GM23338 (cell line): ENCODE measurements around the gene ZBTB39. TPM values are rescaled to one million over a fixed set of nuclear protein-coding genes. Genes with fewer than 3 reads are reported as not detected.

Experiments used
- ATAC-seq: fragments of 200-7000 bp; cut with Tn5 transposase; 3 replicates; pipeline ENCODE4 v1.9.1; 2020
- DNase-seq: peaks from one replicate; pipeline ENCODE4 v3.0.0-alpha.2; 2015; ENCODE audit warnings: low spot score
- H2AFZ ChIP-seq: fragments of 200-600 bp; sonication (generic); 2 replicates; pipeline ENCODE4 v1.8.0; 2016; ENCODE audit warnings: antibody characterized with exemption, mild to moderate bottlenecking, moderate library complexity
- H3F3A ChIP-seq: fragments of 200-600 bp; sonication (generic); replicated peaks from 2 replicates; pipeline ENCODE4 v1.8.0; 2017; ENCODE audit warnings: antibody characterized with exemption, mixed run types, low read depth
- H3K27ac ChIP-seq: fragments of 200-600 bp; sonication (generic); 2 replicates; pipeline ENCODE4 v1.6.1; 2016; ENCODE audit warnings: low read depth
- H3K27me3 ChIP-seq: fragments of 200-600 bp; sonication (generic); 2 replicates; pipeline ENCODE4 v1.8.0; 2016; ENCODE audit warnings: mild to moderate bottlenecking, mixed run types, moderate library complexity; ENCODE audit not compliant: insufficient read depth
- H3K36me3 ChIP-seq: fragments of 200-600 bp; sonication (generic); 2 replicates; pipeline ENCODE4 v1.8.0; 2016; ENCODE audit warnings: mild to moderate bottlenecking; ENCODE audit not compliant: insufficient read depth
- H3K4me1 ChIP-seq: fragments of 200-600 bp; sonication (generic); 2 replicates; pipeline ENCODE4 v1.8.0; 2016; ENCODE audit warnings: mild to moderate bottlenecking, moderate library complexity; ENCODE audit not compliant: insufficient read depth
- H3K4me2 ChIP-seq: fragments of 200-600 bp; sonication (generic); 2 replicates; pipeline ENCODE4 v1.7.1; 2017; ENCODE audit warnings: mixed run types
- H3K4me3 ChIP-seq: fragments of 200-600 bp; sonication (generic); 2 replicates; pipeline ENCODE4 v1.6.1; 2016; ENCODE audit warnings: mixed run types
- H3K79me2 ChIP-seq: fragments of 200-600 bp; sonication (generic); replicated peaks from 2 replicates; pipeline ENCODE4 v1.8.0; 2017; ENCODE audit warnings: mild to moderate bottlenecking; ENCODE audit not compliant: insufficient read depth
- H3K9me2 ChIP-seq: fragments of 200-600 bp; sonication (generic); 2 replicates; pipeline ENCODE4 v1.8.0; 2017; ENCODE audit not compliant: insufficient read depth
- H4K20me1 ChIP-seq: fragments of 200-600 bp; sonication (generic); replicated peaks from 2 replicates; pipeline ENCODE4 v1.8.0; 2017; ENCODE audit warnings: mild to moderate bottlenecking; ENCODE audit not compliant: insufficient read depth
- H3K27ac Mint-ChIP-seq: 2 replicates; pipeline ENCODE4 v1.8.0; 2020; ENCODE audit warnings: inconsistent platforms, mild to moderate bottlenecking, moderate library complexity, mixed read lengths
- H3K27me3 Mint-ChIP-seq: 3 replicates; pipeline ENCODE4 v1.8.0; 2022; ENCODE audit warnings: low read depth, mild to moderate bottlenecking, moderate library complexity, mixed read lengths, inconsistent platforms; ENCODE audit not compliant: insufficient read depth, poor library complexity
- H3K36me3 Mint-ChIP-seq: 3 replicates; pipeline ENCODE4 v1.8.0; 2021; ENCODE audit warnings: low read depth, mild to moderate bottlenecking, inconsistent platforms, moderate library complexity, mixed read lengths
- H3K4me1 Mint-ChIP-seq: 3 replicates; pipeline ENCODE4 v1.8.0; 2020; ENCODE audit warnings: mild to moderate bottlenecking, inconsistent platforms, mixed read lengths
- H3K4me3 Mint-ChIP-seq: 3 replicates; pipeline ENCODE4 v1.8.0; 2021; ENCODE audit warnings: moderate library complexity, mild to moderate bottlenecking, inconsistent platforms, mixed read lengths
- H3K9me3 Mint-ChIP-seq: 3 replicates; pipeline ENCODE4 v1.8.0; 2020; ENCODE audit warnings: moderate library complexity, mild to moderate bottlenecking, inconsistent platforms, mixed read lengths
- CREB1 ChIP-seq: fragments of 250-450 bp; sonication (Bioruptor Pico); IDR thresholded peaks from 2 replicates; pipeline ENCODE4 v1.5.0; 2020; ENCODE audit warnings: low read depth, mild to moderate bottlenecking, moderate library complexity
- CTCF ChIP-seq, 2 experiments: fragments of 200-600 bp in 1 of 2; sonication (generic) in 1 of 2; conservative IDR thresholded peaks; 2 replicates each; pipeline versions ENCODE4 v1.5.1 to v1.6.1; 2016 to 2017; ENCODE audit warnings: antibody characterized with exemption in 2 of 2, low read depth in 2 of 2, mild to moderate bottlenecking in 2 of 2, moderate library complexity in 1 of 2
- EZH2 ChIP-seq: fragments of 200-600 bp; sonication (generic); IDR thresholded peaks from one replicate; pipeline ENCODE4 v1.8.0; 2017; ENCODE audit warnings: antibody characterized with exemption, mild to moderate bottlenecking, low read depth; ENCODE audit not compliant: unreplicated experiment
- EZH2phosphoT487 ChIP-seq: fragments of 200-600 bp; sonication (generic); IDR thresholded peaks from one replicate; pipeline ENCODE4 v1.8.1; 2018; ENCODE audit warnings: antibody characterized with exemption; ENCODE audit not compliant: unreplicated experiment
- JUNB ChIP-seq: IDR thresholded peaks from one replicate; pipeline ENCODE4 v1.6.1; 2016; ENCODE audit warnings: antibody characterized with exemption; ENCODE audit not compliant: unreplicated experiment
- NANOG ChIP-seq: IDR thresholded peaks from 2 replicates; pipeline ENCODE4 v1.6.1; 2016; ENCODE audit warnings: antibody characterized with exemption, borderline replicate concordance
- POLR2AphosphoS5 ChIP-seq: IDR thresholded peaks from 2 replicates; pipeline ENCODE4 v1.6.1; 2016; ENCODE audit warnings: antibody characterized with exemption, low read depth
- STAT1 ChIP-seq: IDR thresholded peaks from one replicate; pipeline ENCODE4 v1.6.1; 2016; ENCODE audit warnings: antibody characterized with exemption; ENCODE audit not compliant: unreplicated experiment
- ZNF114 ChIP-seq: fragments of 250-450 bp; sonication (Bioruptor Pico); IDR thresholded peaks from 2 replicates; pipeline ENCODE4 v1.5.0; 2020; ENCODE audit warnings: mild to moderate bottlenecking, moderate library complexity
- ZNF331 ChIP-seq: fragments of 250-450 bp; sonication (Bioruptor Pico); IDR thresholded peaks from 2 replicates; pipeline ENCODE4 v1.5.0; 2020; ENCODE audit warnings: low read depth, mild to moderate bottlenecking, moderate library complexity
- polyA plus RNA-seq: library from polyadenylated mRNA; unstranded; fragments of >200 nt; fragmentation: Nextera tagmentation; extraction: Ambion mirVana; gene quantifications from 2 replicates; pipeline ENCODE4 v1.2.1, GENCODE V29; 2016
- total RNA-seq: library from RNA; depleted of rRNA; stranded (reverse); fragments of >200 nt; shearing (Covaris generic); gene quantifications from 2 replicates; pipeline ENCODE4 v1.2.3, GENCODE V29; 2014
- TF ChIP-seq, protein P1 (sequence below): IDR thresholded peaks from one replicate; pipeline ENCODE4 v1.6.1; 2018; ENCODE audit warnings: antibody characterized with exemption; ENCODE audit not compliant: unreplicated experiment
- TF ChIP-seq, protein P2 (sequence below): IDR thresholded peaks from 2 replicates; pipeline ENCODE4 v1.6.1; 2016; ENCODE audit warnings: antibody characterized with exemption
- TF ChIP-seq, protein P3 (sequence below): fragments of 250-450 bp; sonication (Bioruptor Pico); IDR thresholded peaks from 2 replicates; pipeline ENCODE4 v1.5.0; 2020; ENCODE audit warnings: mild to moderate bottlenecking, moderate library complexity

ZBTB39 gene
- total and polyA plus RNA-seq, 2 experiments from 2014 or later, result 6.6 to 26.7 TPM

DNA sequence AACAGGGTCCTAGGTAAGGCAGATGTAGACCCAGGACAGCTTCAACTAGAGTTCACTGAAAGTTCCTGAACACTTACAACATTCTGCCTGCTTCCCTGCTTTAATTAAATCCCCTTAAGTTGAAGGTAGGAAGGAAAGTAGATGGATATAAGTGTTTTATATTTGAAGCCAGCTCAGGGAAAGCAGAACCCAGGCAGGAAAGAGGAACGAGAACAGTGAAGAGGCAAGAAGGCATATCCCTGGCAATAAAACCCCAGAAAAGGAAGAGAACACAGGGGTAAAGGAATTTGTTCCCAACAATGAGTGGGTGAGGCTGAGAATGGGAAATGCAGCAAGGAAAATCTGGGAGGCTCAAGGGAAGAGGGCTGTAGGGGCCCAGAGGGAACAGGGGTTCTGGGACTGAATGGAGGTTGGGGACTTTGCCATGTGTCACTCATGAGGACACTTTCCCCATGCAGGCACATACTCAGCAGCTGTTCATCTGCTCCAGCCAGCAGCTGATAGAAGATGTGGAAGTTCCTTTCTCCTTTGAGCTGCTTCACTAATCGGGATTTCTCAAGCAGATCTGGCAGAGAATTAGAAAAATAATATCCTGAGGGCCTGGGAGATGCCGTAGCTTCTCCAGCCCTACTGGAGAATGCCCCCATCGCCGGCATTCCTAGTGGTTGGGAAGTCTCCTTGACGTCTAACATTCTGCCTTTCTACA, 39.9 kb upstream of the ZBTB39 start:
- Histone ChIP-seq H3K9me2 (no peaks in the 10 kb centered on the region; the same call in 1 of the 2 replicates), H4K20me1 (no peaks in the 10 kb centered on the region), H2AFZ (no peak overlapping the region), H3K4me1 (no peaks in the 10 kb centered on the region), H3K4me3 (no peak overlapping the region), H3K4me2 (no peak overlapping the region), H3K27me3 (no peaks in the 10 kb centered on the region), H3F3A (no peaks in the 10 kb centered on the region), H3K27ac (no peak overlapping the region), H3K36me3 (no peaks in the 10 kb centered on the region), H3K79me2 (no peaks in the 10 kb centered on the region)
- H3K27ac Mint-ChIP-seq, result no peak overlapping the region
- DNase-seq (no peak), ATAC-seq (no peak)
- peaks cover 5% of the 10 kb centered on the region for H3K27me3 Mint-ChIP-seq
- no peaks in the 10 kb centered on the region for H3K36me3 Mint-ChIP-seq
- H3K9me3 Mint-ChIP-seq, result no peaks in the 10 kb centered on the region
- no peak overlapping the region for H3K4me3 Mint-ChIP-seq
- TF ChIP-seq CTCF (conservative IDR thresholded peaks at IDR 0.05; ENCODE audit: low read depth in 2 of 2) (no peak), CREB1 (CRISPR knock-in tag) (no peak), ZNF114 (CRISPR knock-in tag) (no peak), STAT1 (no peak), POLR2AphosphoS5 (no peak), JUNB (no peak), EZH2 (no peak), ZNF331 (no peak), EZH2phosphoT487 (no peak), NANOG (no peak)
- TF ChIP-seq, protein P1, sequence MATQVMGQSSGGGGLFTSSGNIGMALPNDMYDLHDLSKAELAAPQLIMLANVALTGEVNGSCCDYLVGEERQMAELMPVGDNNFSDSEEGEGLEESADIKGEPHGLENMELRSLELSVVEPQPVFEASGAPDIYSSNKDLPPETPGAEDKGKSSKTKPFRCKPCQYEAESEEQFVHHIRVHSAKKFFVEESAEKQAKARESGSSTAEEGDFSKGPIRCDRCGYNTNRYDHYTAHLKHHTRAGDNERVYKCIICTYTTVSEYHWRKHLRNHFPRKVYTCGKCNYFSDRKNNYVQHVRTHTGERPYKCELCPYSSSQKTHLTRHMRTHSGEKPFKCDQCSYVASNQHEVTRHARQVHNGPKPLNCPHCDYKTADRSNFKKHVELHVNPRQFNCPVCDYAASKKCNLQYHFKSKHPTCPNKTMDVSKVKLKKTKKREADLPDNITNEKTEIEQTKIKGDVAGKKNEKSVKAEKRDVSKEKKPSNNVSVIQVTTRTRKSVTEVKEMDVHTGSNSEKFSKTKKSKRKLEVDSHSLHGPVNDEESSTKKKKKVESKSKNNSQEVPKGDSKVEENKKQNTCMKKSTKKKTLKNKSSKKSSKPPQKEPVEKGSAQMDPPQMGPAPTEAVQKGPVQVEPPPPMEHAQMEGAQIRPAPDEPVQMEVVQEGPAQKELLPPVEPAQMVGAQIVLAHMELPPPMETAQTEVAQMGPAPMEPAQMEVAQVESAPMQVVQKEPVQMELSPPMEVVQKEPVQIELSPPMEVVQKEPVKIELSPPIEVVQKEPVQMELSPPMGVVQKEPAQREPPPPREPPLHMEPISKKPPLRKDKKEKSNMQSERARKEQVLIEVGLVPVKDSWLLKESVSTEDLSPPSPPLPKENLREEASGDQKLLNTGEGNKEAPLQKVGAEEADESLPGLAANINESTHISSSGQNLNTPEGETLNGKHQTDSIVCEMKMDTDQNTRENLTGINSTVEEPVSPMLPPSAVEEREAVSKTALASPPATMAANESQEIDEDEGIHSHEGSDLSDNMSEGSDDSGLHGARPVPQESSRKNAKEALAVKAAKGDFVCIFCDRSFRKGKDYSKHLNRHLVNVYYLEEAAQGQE, result no peak
- TF ChIP-seq, protein P2, sequence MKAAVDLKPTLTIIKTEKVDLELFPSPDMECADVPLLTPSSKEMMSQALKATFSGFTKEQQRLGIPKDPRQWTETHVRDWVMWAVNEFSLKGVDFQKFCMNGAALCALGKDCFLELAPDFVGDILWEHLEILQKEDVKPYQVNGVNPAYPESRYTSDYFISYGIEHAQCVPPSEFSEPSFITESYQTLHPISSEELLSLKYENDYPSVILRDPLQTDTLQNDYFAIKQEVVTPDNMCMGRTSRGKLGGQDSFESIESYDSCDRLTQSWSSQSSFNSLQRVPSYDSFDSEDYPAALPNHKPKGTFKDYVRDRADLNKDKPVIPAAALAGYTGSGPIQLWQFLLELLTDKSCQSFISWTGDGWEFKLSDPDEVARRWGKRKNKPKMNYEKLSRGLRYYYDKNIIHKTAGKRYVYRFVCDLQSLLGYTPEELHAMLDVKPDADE, result no peak
- TF ChIP-seq, protein P3, sequence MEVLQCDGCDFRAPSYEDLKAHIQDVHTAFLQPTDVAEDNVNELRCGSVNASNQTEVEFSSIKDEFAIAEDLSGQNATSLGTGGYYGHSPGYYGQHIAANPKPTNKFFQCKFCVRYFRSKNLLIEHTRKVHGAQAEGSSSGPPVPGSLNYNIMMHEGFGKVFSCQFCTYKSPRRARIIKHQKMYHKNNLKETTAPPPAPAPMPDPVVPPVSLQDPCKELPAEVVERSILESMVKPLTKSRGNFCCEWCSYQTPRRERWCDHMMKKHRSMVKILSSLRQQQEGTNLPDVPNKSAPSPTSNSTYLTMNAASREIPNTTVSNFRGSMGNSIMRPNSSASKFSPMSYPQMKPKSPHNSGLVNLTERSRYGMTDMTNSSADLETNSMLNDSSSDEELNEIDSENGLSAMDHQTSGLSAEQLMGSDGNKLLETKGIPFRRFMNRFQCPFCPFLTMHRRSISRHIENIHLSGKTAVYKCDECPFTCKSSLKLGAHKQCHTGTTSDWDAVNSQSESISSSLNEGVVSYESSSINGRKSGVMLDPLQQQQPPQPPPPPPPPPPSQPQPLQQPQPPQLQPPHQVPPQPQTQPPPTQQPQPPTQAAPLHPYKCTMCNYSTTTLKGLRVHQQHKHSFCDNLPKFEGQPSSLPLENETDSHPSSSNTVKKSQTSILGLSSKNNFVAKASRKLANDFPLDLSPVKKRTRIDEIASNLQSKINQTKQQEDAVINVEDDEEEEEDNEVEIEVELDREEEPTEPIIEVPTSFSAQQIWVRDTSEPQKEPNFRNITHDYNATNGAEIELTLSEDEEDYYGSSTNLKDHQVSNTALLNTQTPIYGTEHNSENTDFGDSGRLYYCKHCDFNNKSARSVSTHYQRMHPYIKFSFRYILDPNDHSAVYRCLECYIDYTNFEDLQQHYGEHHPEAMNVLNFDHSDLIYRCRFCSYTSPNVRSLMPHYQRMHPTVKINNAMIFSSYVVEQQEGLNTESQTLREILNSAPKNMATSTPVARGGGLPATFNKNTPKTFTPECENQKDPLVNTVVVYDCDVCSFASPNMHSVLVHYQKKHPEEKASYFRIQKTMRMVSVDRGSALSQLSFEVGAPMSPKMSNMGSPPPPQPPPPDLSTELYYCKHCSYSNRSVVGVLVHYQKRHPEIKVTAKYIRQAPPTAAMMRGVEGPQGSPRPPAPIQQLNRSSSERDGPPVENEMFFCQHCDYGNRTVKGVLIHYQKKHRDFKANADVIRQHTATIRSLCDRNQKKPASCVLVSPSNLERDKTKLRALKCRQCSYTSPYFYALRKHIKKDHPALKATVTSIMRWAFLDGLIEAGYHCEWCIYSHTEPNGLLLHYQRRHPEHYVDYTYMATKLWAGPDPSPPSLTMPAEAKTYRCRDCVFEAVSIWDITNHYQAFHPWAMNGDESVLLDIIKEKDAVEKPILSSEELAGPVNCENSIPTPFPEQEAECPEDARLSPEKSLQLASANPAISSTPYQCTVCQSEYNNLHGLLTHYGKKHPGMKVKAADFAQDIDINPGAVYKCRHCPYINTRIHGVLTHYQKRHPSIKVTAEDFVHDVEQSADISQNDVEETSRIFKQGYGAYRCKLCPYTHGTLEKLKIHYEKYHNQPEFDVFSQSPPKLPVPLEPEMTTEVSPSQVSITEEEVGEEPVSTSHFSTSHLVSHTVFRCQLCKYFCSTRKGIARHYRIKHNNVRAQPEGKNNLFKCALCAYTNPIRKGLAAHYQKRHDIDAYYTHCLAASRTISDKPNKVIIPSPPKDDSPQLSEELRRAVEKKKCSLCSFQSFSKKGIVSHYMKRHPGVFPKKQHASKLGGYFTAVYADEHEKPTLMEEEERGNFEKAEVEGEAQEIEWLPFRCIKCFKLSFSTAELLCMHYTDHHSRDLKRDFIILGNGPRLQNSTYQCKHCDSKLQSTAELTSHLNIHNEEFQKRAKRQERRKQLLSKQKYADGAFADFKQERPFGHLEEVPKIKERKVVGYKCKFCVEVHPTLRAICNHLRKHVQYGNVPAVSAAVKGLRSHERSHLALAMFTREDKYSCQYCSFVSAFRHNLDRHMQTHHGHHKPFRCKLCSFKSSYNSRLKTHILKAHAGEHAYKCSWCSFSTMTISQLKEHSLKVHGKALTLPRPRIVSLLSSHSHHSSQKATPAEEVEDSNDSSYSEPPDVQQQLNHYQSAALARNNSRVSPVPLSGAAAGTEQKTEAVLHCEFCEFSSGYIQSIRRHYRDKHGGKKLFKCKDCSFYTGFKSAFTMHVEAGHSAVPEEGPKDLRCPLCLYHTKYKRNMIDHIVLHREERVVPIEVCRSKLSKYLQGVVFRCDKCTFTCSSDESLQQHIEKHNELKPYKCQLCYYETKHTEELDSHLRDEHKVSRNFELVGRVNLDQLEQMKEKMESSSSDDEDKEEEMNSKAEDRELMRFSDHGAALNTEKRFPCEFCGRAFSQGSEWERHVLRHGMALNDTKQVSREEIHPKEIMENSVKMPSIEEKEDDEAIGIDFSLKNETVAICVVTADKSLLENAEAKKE (CRISPR knock-in tag), result no peak
- H3K4me1 Mint-ChIP-seq, result peaks cover 2% of the 10 kb centered on the region; the same call in 1 of the 3 replicates
